Urothelium cell line (cell line): ENCODE results near the gene SMOC2.
A peak's percentile ranks its signal among the peaks of the same experiment; 100 is the strongest.

ENCODE experiments used
- DNase-seq: peaks from one replicate; pipeline ENCODE4 v3.0.0; 2011; ENCODE audit warnings: low spot score, mixed read lengths
- FAIRE-seq: peaks from 2 replicates; lab custom pipeline; 2011; peaks lifted over from hg19 to GRCh38; lab: Jason Lieb, UNC

Gene SMOC2

DNA sequence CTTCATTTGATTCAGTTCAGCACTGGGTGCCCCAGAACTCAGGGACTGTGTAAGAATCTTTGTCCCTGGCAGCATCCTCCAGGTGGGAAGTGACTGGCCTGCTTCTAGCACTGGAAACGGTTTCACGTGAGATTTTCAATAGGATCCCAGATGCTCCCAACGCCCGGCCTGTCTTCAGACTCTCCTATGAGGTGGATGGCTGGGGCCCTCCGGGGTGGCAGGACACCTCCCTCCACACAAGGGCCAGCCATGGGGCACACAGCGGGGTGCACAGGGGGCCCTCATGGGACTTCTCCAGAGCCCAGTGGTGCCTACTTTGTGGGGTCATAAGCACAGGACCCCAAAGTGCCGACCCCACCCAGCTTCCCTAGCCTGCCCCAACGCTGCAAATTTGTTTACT, 72.8 kb downstream of the SMOC2 start:
- no peak for DNase-seq
- FAIRE-seq, result no peak

DNA sequence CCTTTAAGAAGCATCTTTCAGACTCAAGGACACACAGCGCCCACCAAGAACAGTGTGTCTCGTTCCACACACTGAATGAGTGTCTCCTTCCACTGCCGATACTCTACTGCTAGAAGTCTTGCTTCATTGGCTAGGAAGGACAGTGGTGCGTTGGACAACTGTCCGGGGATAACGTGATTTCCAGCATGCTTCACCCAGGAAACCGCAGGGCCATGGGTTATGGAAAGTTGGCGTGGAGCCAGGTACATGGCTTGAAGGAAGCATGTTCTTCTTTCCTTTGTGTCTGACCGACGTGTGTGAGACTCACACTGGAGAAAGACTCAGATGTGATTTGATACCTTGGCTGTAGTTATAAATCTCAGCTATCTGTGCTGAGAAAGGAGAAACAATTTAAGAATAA, 73.2 kb downstream of the SMOC2 start:
- DNase-seq (peak; percentile 18), FAIRE-seq (no peak)

DNA sequence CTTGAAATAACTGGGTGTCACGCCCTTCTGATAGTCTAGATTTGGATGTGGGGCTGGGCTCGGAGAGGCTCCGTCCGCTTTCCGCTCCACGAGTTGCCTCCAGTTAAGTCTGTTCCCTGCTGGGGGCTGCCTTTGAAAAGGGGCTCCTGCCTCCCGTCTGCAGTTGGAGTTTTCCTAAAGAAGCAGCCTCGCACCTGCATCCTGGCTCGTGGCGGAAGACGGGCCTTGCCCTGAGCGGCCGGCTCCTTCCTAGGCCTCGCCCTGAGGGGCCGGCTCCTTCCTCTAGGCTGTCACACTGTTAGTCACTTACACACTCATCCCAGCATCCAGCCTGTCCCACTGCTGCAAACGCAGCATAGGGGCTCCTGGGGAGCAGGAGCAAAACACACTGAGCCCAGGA, 74.4 kb downstream of the SMOC2 start:
- DNase-seq (no peak), FAIRE-seq (no peak)

- no peak for FAIRE-seq
- DNase-seq, result no peak
These were observed 76.2 kb downstream of the SMOC2 start for GRCh38 chr6:168516944-168517741.

- DNase-seq (no peak), FAIRE-seq (no peak)
These were observed 76.9 kb downstream of the SMOC2 start for GRCh38 chr6:168517742-168518347.

- DNase-seq (no peak), FAIRE-seq (peak; percentile 96)
These were observed 77.4 kb downstream of the SMOC2 start for GRCh38 chr6:168518348-168518745.

DNA sequence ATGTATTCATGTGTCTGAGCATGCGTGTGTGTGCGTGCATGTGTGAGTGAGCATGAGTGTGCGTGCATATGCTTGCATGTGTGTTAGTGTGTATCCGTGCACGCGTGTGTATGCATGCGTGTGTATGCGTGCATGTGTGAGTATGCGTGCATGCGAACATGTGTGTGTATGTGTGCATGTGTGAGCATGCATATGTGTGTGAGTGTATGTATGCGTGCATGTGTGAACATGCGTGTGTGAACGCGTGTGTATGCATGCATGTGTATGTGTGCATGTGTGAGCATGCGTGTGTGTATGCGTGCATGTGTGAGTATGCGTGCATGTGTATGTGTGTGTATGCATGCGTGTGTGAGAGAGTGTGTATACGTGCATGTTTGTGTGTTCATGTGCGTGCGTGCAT, 77.9 kb downstream of the SMOC2 start:
- FAIRE-seq (no peak), DNase-seq (no peak)

DNA sequence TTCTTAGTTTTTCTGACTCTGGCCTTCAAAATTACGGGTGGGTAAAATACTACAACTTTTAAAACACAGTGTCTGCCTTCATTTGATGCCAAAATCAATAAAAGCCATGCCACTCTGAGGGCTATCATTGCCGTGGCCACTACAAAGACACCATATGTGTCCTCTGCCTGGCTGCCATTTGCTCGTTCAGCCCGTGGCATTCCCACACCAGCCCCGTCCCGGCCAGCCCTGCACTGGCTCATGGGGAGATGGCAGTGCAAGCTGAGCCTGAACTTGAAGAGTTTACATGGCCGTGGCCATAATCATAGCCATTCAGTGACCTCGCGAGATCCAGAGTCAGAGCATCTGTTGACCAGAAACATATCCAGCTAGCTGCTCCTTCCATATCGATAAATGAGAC, 79.2 kb downstream of the SMOC2 start:
- FAIRE-seq (no peak), DNase-seq (no peak)

- DNase-seq, result no peak
- no peak for FAIRE-seq
These were observed 83.6 kb downstream of the SMOC2 start for GRCh38 chr6:168524571-168525001.

DNA sequence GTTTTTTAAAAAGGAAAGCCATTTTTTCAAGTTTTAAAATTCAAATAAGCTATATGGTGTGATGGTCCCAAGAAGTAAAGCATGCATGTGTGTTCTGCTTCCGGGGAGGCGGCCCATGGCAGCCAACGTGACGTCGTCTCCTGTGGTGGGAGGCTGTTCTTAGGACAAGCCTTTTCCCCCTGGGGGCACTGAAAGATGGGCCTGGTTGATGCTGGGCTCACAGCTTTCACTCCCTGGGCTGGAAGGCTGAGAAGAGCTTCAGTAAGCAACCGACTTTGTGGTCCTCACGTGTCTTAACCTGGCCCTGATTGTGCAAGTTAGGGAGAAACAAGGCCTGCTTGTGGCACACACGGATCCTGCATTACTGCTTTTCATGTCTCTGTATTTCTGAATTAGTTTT, 84.1 kb downstream of the SMOC2 start:
- DNase-seq (no peak), FAIRE-seq (no peak)

DNA sequence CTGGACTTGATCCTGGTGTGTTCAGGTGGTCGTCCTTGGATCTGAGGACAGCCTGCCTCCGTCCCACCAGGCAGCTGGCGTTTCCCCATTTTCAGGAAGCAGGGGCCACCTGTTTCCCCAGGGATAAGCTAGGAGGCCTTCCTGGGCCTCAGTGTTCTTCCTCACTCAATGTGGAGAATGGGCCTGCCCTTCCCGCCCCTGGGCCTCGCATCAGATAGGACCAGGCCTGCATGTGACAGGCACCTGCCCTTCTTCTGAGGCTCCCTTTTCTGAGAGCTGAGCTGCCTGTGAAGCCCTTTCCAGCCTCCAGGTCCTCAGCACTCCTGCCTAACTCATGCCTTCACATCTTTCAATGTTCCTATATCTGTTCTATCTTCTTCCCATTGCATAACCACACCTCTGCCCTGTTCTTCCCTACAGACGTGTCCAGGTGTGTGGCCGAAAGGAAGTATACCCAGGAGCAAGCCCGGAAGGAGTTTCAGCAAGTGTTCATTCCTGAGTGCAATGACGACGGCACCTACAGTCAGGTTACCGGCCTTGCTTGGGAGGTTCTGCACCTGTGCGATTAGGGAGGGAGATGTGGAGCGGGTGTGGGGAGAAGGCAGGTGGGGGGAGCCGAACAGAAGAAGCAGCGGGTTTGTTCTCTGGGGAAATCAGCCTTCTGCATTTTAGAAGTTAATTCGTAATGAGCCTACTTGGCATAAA, 85.1 kb downstream of the SMOC2 start:
- DNase-seq (no peak), FAIRE-seq (no peak)

DNA sequence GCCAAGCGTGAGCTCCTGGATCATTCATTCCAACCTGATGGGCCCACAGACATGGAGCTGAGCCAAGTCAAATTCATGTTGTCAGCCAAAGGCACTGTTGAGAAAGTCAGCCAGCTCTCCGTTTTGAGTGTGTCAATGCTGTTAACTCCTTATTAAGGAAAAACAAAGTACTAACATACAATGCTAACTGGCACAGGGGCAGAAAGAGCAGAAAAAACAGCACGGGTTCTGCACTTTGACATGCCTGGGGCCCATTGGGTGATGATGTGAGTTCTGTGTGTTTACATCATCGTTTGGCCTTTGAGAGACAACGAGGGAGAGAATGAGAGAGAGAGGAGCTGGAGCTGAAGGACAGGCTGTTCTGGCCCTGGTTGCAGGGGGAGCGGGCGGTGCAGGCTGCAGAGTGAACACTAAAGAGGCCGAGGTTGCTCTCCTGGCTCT, 85.9 kb downstream of the SMOC2 start:
- DNase-seq, result no peak
- no peak for FAIRE-seq

GRCh38 chr6:168527451-168528210, 86.6 kb downstream of the SMOC2 start:
- FAIRE-seq (no peak), DNase-seq (no peak)

DNA sequence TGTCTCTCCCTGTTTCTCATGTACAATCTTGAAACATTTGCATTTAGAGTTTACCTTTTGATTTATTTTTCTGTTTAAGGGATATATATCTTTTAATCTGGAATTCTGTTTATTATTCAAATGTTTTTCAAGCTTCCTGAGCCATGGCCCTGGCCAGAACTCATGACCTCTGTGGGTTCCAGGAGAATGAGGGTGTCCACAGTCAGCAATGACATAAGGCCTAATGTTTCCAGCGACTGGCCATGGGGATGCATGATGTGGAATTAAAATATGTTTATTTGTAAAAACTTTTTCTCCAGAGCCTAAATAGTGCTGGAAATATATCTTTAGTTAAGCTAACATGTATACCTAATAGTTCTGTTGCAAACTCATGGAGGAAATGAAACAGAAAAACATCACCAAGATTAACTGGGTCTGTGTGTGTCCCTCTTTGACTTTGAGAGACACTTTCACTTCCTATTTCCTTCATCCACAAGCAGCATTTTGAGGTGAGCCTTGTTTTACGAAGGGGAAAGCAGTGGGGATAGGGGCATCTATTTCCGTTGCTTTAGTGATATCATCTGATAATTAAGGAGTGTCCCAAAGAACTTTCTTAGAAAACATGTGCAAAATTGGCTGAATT, 87.6 kb downstream of the SMOC2 start:
- FAIRE-seq (no peak), DNase-seq (no peak)

DNA sequence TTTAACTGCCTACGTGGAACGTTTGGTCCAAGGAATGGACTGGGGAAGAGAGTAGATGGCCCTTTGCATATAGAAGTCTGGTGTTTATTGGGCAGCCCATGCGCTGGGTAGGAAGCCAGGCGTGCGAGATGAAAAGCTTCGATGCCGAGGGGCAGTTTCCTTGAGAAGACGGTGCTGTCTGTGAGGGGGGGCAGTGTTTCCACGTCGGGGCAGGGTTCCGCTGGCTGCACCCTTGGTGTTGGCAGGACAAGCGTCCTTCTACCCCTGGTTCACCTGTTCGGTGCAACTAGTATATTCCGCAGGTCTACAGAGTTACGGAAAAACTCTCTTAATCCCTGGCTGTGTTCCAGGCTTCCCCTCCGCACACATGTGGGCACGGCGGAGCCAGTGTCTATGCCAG, 88.2 kb downstream of the SMOC2 start:
- DNase-seq (no peak), FAIRE-seq (no peak)

DNA sequence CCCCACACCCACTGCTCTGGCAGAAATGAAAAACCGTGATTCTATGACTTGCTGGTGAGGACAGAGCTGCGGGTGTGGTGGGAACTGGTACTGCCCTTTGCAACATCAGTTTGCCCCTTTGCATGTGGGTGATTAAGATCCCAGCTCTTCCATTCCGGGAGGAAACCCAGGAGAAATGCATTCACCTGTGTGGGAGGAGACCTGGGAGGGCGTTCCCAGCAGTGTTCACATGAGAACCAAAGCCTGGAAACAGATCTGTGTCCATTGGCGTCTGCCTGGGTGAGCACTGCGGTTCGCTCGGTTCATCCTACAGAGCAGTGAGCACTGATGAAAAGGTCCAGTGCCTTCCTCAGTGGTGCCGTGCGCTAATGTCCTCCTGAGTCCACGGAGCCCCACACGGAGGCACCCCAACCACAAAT, 89.7 kb downstream of the SMOC2 start:
- FAIRE-seq (no peak), DNase-seq (no peak)

DNA sequence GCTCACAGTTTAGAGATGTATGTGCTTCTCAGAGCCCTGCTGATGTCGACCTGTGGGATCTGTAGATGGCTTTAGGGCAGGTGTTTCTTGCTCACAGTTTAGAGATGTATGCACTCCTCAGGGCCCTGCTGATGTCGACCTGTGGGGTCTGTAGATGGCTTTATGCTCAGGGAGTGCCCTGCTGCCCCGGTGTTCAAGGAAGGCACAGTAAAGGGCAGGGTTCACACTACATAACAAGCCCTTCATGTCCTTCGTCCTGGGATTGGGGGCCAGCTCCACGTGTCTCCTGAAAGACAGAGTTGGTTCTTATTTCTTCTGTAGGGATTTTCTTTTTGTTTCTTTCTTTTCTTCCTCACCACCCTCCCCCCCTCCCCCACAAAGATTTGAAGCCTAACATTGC, 91.1 kb downstream of the SMOC2 start:
- DNase-seq (no peak), FAIRE-seq (no peak)

DNA sequence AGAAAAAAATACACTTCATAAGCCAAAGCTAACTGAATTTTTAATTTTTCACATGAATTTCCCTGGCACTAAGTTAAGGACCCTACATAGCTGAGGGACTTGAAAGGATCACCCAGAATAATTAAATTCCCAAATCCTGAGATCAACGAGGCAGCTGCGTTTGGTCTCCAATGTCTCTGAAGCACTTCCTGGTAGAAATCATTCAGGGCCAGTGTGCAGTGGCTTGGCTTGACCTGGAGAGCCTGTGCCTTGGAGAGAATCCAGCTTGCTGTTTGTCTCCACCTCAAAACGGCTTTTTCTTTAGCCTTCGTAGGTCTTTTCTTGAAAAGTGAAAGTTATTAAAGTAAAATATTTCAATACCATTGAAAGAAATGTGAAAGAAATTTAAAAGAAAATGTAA, 92.4 kb downstream of the SMOC2 start:
- FAIRE-seq, result no peak
- no peak for DNase-seq

DNA sequence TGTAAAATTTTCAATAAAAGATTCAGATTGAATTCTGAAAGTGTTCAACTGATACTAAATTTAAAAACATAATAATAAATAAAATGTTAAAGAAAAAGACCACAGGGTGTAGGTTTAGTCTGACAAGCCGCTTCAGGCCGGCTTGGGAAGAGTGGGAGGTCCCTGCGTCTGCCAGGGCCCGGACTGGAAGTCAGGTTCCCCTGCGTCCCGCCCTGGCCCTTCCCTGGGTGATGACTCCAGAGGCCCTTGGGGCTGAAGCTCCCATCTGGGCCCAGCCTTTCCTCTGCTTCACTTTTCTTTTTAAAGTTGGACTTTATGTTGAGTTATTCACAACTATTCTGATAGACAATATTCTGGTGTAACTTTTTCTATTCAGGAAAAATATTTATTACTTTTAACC, 93.3 kb downstream of the SMOC2 start:
- no peak for DNase-seq
- no peak for FAIRE-seq

DNA sequence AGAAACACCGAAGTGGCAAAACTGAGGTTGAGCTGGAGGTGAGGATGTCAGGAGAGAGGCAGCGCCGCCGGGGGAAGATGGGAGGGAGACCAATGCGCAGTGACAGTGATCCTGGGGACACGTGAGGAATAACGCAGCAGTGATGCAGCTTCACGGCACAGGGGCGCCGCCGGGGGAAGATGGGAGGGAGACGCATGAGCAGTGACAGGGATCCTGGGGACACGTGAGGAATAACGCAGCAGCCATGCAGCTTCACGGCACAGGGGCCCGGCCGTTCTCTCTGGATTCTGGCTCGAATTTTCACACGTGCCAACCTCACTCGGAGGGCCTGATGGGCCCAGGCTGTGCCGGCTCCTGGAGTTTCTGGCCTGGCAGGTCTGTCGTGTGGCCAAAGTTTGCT, 94.7 kb downstream of the SMOC2 start:
- DNase-seq (no peak), FAIRE-seq (no peak)

DNA sequence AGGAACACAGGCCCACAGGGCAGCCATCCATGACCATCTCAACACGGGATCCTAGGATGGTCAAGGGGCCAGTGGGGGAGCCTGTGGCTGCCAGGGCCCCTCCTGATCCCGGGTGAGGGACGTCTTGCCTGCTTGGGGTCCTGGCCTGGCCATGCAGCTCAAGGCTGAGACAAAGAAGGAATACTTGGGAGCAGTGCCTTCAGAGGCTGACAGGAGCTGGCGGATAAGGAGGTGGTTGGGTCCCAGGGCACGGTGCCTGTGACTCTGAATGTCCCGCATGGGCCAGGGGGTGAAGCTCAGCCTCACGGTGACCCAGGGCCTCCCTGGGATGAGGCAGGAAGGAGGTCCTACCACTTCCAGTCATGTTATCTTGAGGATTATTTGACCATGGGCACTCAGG, 95.2 kb downstream of the SMOC2 start:
- DNase-seq (no peak), FAIRE-seq (no peak)
